Neural cell (in vitro differentiated cells): ENCODE measurements around the gene SOCS6. TPM values are rescaled to one million over a fixed set of nuclear protein-coding genes. Genes with fewer than 3 reads are reported as not detected.

Source experiments
- H2AFZ ChIP-seq: fragments of 200-600, 300-800 bp; sonication (generic), shearing (Covaris generic); 2 replicates; pipeline ENCODE4 v1.6.0; 2014; ENCODE audit warnings: low read depth, mild to moderate bottlenecking, antibody characterized with exemption, low read length, moderate library complexity
- H3F3A ChIP-seq: fragments of 200-600 bp; shearing (Covaris generic); 2 replicates; pipeline ENCODE4 v1.6.1; 2016; ENCODE audit warnings: mild to moderate bottlenecking, moderate library complexity, mixed read lengths, antibody characterized with exemption, low read length; ENCODE audit not compliant: insufficient read depth, poor library complexity, severe bottlenecking
- H3K27ac ChIP-seq: fragments of 200-600, 300-800 bp; sonication (generic), shearing (Covaris generic); 2 replicates; pipeline ENCODE4 v1.5.1; 2014; ENCODE audit warnings: mild to moderate bottlenecking, low read length, moderate library complexity
- H3K27me3 ChIP-seq: fragments of 300-800, 200-600 bp; sonication (generic), shearing (Covaris generic); 2 replicates; pipeline ENCODE4 v1.6.0; 2014; ENCODE audit warnings: mild to moderate bottlenecking, low read depth, low read length, moderate library complexity; ENCODE audit not compliant: insufficient read depth
- H3K36me3 ChIP-seq: fragments of 300-800, 200-600 bp; sonication (generic), shearing (Covaris generic); 2 replicates; pipeline ENCODE4 v1.5.1; 2014; ENCODE audit warnings: mild to moderate bottlenecking, antibody characterized with exemption, low read length, moderate library complexity; ENCODE audit not compliant: insufficient read depth
- H3K4me2 ChIP-seq: fragments of 300-800, 200-600 bp; sonication (generic), shearing (Covaris generic); 2 replicates; pipeline ENCODE4 v1.6.0; 2014; ENCODE audit warnings: mild to moderate bottlenecking, low read length
- H3K4me3 ChIP-seq: fragments of 300-800, 200-600 bp; sonication (generic), shearing (Covaris generic); 2 replicates; pipeline ENCODE4 v1.5.1; 2014; ENCODE audit warnings: mild to moderate bottlenecking, low read length, moderate library complexity
- H3K79me2 ChIP-seq: fragments of 200-600 bp; shearing (Covaris generic); replicated peaks from 2 replicates; pipeline ENCODE4 v1.6.0; 2014; ENCODE audit warnings: mild to moderate bottlenecking, low read length, moderate library complexity; ENCODE audit not compliant: insufficient read depth
- H3K9ac ChIP-seq: fragments of 300-800, 200-600 bp; sonication (generic), shearing (Covaris generic); 2 replicates; pipeline ENCODE4 v1.6.1; 2016; ENCODE audit warnings: mild to moderate bottlenecking, low read length, mixed read lengths
- H3K9me2 ChIP-seq: fragments of 200-600 bp; shearing (Covaris generic); 2 replicates; pipeline ENCODE4 v1.6.1; 2016; ENCODE audit warnings: mild to moderate bottlenecking, low read length, mixed read lengths; ENCODE audit not compliant: insufficient read depth
- H3K9me3 ChIP-seq: fragments of 200-600, 300-800 bp; sonication (generic), shearing (Covaris generic); 2 replicates; pipeline ENCODE4 v1.6.1; 2016; ENCODE audit warnings: mild to moderate bottlenecking, mixed run types, low read length, moderate library complexity, mixed read lengths
- H4K20me1 ChIP-seq: fragments of 200-600 bp; shearing (Covaris generic); 2 replicates; pipeline ENCODE4 v1.6.1; 2016; ENCODE audit warnings: mild to moderate bottlenecking, mixed run types; ENCODE audit not compliant: insufficient read depth
- EP300 ChIP-seq: fragments of 450-650 bp; conservative IDR thresholded peaks from 2 replicates; pipeline ENCODE4 v1.6.1; 2014; ENCODE audit warnings: antibody characterized with exemption, mild to moderate bottlenecking, moderate library complexity; ENCODE audit not compliant: poor library complexity, severe bottlenecking
- EZH2 ChIP-seq: fragments of 200-600, 300-800 bp; shearing (Covaris generic), sonication (generic); IDR thresholded peaks from 2 replicates; pipeline ENCODE4 v1.6.1; 2014; ENCODE audit warnings: antibody characterized with exemption, low read length, borderline replicate concordance, mild to moderate bottlenecking; ENCODE audit not compliant: insufficient read depth, poor library complexity, severe bottlenecking
- MXI1 ChIP-seq: fragments of 450-650 bp; conservative IDR thresholded peaks from 2 replicates; pipeline ENCODE4 v1.6.1; 2014; ENCODE audit warnings: antibody characterized with exemption, mild to moderate bottlenecking; ENCODE audit not compliant: poor library complexity, severe bottlenecking
- POLR2AphosphoS5 ChIP-seq: IDR thresholded peaks from 2 replicates; pipeline ENCODE4 v1.6.1; 2012
- RAD21 ChIP-seq: fragments of 450-650 bp; conservative IDR thresholded peaks from 2 replicates; pipeline ENCODE4 v1.6.1; 2014; ENCODE audit warnings: antibody characterized with exemption, mild to moderate bottlenecking, moderate library complexity
- SMC3 ChIP-seq: fragments of 450-650 bp; conservative IDR thresholded peaks from 2 replicates; pipeline ENCODE4 v1.6.1; 2014; ENCODE audit warnings: antibody characterized with exemption, mild to moderate bottlenecking, moderate library complexity; ENCODE audit not compliant: poor library complexity
- TAF1 ChIP-seq: IDR thresholded peaks from 2 replicates; pipeline ENCODE4 v1.6.1; 2012; ENCODE audit warnings: low read depth
- polyA plus RNA-seq: library from polyadenylated mRNA; depleted of rRNA; stranded (reverse); fragments of >200 nt; gene quantifications from 2 replicates; pipeline ENCODE4 v1.2.3, GENCODE V29; 2014
- TF ChIP-seq, protein P1 (sequence below): IDR thresholded peaks from 2 replicates; pipeline ENCODE4 v1.6.1; 2012; ENCODE audit warnings: borderline replicate concordance
- TF ChIP-seq, protein P2 (sequence below): fragments of 450-650 bp; IDR thresholded peaks from 2 replicates; pipeline ENCODE4 v1.5.1; 2014; ENCODE audit warnings: antibody characterized with exemption, mild to moderate bottlenecking, moderate library complexity; ENCODE audit not compliant: poor library complexity, severe bottlenecking

The SOCS6 gene
- polyA plus RNA-seq, 1 donor from 2014 or later: 21.9 TPM

GRCh38 chr18:70276416-70277191, 12.2 kb upstream of the SOCS6 start:
- Histone ChIP-seq H2AFZ (no peak overlapping the region), H3F3A (no peaks in the 10 kb centered on the region), H4K20me1 (no peaks in the 10 kb centered on the region), H3K79me2 (no peaks in the 10 kb centered on the region), H3K9me2 (no peaks in the 10 kb centered on the region), H3K9ac (no peak overlapping the region), H3K27me3 (no peaks in the 10 kb centered on the region), H3K27ac (no peak overlapping the region), H3K4me2 (no peak overlapping the region), H3K36me3 (no peaks in the 10 kb centered on the region), H3K4me3 (no peak overlapping the region), H3K9me3 (no peaks in the 10 kb centered on the region)
- TF ChIP-seq TAF1: no peak
- no peak for TF ChIP-seq POLR2AphosphoS5
- TF ChIP-seq, protein P1, sequence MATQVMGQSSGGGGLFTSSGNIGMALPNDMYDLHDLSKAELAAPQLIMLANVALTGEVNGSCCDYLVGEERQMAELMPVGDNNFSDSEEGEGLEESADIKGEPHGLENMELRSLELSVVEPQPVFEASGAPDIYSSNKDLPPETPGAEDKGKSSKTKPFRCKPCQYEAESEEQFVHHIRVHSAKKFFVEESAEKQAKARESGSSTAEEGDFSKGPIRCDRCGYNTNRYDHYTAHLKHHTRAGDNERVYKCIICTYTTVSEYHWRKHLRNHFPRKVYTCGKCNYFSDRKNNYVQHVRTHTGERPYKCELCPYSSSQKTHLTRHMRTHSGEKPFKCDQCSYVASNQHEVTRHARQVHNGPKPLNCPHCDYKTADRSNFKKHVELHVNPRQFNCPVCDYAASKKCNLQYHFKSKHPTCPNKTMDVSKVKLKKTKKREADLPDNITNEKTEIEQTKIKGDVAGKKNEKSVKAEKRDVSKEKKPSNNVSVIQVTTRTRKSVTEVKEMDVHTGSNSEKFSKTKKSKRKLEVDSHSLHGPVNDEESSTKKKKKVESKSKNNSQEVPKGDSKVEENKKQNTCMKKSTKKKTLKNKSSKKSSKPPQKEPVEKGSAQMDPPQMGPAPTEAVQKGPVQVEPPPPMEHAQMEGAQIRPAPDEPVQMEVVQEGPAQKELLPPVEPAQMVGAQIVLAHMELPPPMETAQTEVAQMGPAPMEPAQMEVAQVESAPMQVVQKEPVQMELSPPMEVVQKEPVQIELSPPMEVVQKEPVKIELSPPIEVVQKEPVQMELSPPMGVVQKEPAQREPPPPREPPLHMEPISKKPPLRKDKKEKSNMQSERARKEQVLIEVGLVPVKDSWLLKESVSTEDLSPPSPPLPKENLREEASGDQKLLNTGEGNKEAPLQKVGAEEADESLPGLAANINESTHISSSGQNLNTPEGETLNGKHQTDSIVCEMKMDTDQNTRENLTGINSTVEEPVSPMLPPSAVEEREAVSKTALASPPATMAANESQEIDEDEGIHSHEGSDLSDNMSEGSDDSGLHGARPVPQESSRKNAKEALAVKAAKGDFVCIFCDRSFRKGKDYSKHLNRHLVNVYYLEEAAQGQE: no peak
- TF ChIP-seq, protein P2, sequence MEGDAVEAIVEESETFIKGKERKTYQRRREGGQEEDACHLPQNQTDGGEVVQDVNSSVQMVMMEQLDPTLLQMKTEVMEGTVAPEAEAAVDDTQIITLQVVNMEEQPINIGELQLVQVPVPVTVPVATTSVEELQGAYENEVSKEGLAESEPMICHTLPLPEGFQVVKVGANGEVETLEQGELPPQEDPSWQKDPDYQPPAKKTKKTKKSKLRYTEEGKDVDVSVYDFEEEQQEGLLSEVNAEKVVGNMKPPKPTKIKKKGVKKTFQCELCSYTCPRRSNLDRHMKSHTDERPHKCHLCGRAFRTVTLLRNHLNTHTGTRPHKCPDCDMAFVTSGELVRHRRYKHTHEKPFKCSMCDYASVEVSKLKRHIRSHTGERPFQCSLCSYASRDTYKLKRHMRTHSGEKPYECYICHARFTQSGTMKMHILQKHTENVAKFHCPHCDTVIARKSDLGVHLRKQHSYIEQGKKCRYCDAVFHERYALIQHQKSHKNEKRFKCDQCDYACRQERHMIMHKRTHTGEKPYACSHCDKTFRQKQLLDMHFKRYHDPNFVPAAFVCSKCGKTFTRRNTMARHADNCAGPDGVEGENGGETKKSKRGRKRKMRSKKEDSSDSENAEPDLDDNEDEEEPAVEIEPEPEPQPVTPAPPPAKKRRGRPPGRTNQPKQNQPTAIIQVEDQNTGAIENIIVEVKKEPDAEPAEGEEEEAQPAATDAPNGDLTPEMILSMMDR: no peak
- no peak for TF ChIP-seq SMC3
- no peak for TF ChIP-seq RAD21
- TF ChIP-seq EZH2: no peak
- TF ChIP-seq EP300: no peak
- no peak for TF ChIP-seq MXI1

- no peak for TF ChIP-seq EP300
- no peak for TF ChIP-seq RAD21
- no peak for TF ChIP-seq EZH2
- TF ChIP-seq, protein P1: no peak
- no peak for TF ChIP-seq SMC3
- TF ChIP-seq, protein P2: no peak
- TF ChIP-seq POLR2AphosphoS5: no peak
- TF ChIP-seq TAF1: no peak
- no peak for TF ChIP-seq MXI1
- H3K79me2 ChIP-seq: no peaks in the 10 kb centered on the region
These were observed 9.4 kb upstream of the SOCS6 start for GRCh38 chr18:70279470-70279869.

More at GRCh38 chr18:70279470-70279869, 9.4 kb upstream of the SOCS6 start:
- Histone ChIP-seq H3K36me3 (no peaks in the 10 kb centered on the region), H3K27me3 (no peaks in the 10 kb centered on the region), H3K9me2 (no peaks in the 10 kb centered on the region), H3K9me3 (no peaks in the 10 kb centered on the region), H3K9ac (no peak overlapping the region), H3F3A (no peaks in the 10 kb centered on the region), H3K4me3 (no peak overlapping the region), H3K27ac (no peak overlapping the region), H3K4me2 (no peak overlapping the region), H2AFZ (no peak overlapping the region), H4K20me1 (no peaks in the 10 kb centered on the region)
